ENCODE measurements around the gene TMEM259. TPM values are rescaled to one million over a fixed set of nuclear protein-coding genes. Genes with fewer than 3 reads are reported as not detected.

TMEM259 gene
- total and polyA plus RNA-seq, 9 of the 15 experiments (the other 6 are each of a cell fraction or from before 2014, with no cell fraction given), result 0.52 to 231 (median 63.6) TPM

DNA sequence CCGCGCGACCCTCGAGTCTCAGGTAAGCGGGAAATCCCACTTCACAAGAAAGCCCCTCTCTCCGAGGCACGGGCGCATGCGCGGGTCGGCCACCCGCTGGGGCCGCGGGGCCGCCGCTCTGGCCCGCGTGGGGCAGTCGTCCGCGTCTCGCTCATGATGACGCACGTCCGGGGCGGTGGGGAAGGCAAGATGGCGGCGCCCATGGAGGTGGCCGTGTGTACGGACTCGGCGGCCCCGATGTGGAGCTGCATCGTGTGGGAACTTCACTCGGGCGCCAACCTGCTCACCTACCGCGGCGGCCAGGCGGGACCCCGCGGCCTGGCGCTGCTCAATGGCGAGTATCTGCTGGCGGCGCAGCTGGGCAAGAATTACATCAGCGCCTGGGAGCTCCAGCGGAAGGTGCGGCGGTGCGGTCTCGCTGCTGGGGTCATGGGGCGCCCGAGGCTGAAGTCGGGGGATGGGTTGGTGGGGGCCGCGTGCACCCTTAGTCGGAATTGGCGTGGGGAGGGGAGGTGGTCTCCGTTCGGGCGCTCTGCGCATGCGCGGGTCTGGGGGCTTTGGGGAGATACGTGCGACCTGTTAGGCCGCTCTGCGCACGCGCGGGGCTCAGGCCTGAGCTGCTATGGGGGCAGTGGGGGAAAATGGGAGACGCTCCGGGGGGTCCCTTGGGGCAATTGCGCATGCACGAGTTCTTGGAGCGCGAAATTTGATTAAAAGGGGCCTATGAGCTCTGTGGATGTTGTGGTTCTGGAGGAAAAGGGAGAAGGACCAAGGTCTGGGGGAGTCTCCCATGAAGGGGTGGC is 36.6 kb downstream of the TMEM259 start, which contains the start of gene WDR18 (continued):
- TF ChIP-seq TAF1 (IDR thresholded peaks at IDR 0.05; ENCODE audit: control insufficient read depth, extremely low read depth, insufficient read depth, low read length, severe bottlenecking), result peak; percentile 53
- TF ChIP-seq RBM22 (IDR thresholded peaks at IDR 0.05; ENCODE audit: low read depth, low read length, poor library complexity, severe bottlenecking), result peak; percentile 39
- TF ChIP-seq, protein P1, sequence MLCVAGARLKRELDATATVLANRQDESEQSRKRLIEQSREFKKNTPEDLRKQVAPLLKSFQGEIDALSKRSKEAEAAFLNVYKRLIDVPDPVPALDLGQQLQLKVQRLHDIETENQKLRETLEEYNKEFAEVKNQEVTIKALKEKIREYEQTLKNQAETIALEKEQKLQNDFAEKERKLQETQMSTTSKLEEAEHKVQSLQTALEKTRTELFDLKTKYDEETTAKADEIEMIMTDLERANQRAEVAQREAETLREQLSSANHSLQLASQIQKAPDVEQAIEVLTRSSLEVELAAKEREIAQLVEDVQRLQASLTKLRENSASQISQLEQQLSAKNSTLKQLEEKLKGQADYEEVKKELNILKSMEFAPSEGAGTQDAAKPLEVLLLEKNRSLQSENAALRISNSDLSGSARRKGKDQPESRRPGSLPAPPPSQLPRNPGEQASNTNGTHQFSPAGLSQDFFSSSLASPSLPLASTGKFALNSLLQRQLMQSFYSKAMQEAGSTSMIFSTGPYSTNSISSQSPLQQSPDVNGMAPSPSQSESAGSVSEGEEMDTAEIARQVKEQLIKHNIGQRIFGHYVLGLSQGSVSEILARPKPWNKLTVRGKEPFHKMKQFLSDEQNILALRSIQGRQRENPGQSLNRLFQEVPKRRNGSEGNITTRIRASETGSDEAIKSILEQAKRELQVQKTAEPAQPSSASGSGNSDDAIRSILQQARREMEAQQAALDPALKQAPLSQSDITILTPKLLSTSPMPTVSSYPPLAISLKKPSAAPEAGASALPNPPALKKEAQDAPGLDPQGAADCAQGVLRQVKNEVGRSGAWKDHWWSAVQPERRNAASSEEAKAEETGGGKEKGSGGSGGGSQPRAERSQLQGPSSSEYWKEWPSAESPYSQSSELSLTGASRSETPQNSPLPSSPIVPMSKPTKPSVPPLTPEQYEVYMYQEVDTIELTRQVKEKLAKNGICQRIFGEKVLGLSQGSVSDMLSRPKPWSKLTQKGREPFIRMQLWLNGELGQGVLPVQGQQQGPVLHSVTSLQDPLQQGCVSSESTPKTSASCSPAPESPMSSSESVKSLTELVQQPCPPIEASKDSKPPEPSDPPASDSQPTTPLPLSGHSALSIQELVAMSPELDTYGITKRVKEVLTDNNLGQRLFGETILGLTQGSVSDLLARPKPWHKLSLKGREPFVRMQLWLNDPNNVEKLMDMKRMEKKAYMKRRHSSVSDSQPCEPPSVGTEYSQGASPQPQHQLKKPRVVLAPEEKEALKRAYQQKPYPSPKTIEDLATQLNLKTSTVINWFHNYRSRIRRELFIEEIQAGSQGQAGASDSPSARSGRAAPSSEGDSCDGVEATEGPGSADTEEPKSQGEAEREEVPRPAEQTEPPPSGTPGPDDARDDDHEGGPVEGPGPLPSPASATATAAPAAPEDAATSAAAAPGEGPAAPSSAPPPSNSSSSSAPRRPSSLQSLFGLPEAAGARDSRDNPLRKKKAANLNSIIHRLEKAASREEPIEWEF (CRISPR knock-in tag; IDR thresholded peaks at IDR 0.05), result no peak
- no peak for TF ChIP-seq ZNF23 (CRISPR knock-in tag; IDR thresholded peaks at IDR 0.05)
- no peak for TF ChIP-seq ZNF507 (tag; conservative IDR thresholded peaks at IDR 0.05)
- no peak for TF ChIP-seq FOXJ2 (tag; IDR thresholded peaks at IDR 0.05)
- no peak for TF ChIP-seq PHTF2 (CRISPR knock-in tag; IDR thresholded peaks at IDR 0.05)
- TF ChIP-seq, protein P2, sequence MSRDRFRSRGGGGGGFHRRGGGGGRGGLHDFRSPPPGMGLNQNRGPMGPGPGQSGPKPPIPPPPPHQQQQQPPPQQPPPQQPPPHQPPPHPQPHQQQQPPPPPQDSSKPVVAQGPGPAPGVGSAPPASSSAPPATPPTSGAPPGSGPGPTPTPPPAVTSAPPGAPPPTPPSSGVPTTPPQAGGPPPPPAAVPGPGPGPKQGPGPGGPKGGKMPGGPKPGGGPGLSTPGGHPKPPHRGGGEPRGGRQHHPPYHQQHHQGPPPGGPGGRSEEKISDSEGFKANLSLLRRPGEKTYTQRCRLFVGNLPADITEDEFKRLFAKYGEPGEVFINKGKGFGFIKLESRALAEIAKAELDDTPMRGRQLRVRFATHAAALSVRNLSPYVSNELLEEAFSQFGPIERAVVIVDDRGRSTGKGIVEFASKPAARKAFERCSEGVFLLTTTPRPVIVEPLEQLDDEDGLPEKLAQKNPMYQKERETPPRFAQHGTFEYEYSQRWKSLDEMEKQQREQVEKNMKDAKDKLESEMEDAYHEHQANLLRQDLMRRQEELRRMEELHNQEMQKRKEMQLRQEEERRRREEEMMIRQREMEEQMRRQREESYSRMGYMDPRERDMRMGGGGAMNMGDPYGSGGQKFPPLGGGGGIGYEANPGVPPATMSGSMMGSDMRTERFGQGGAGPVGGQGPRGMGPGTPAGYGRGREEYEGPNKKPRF (IDR thresholded peaks at IDR 0.05; ENCODE audit: low read depth, low read length), result no peak
- TF ChIP-seq U2AF1 (optimal IDR thresholded peaks at IDR 0.05; ENCODE audit: low read depth, low read length), result peak; percentile 97
- no peak for TF ChIP-seq ZNF146 (CRISPR knock-in tag; IDR thresholded peaks at IDR 0.05; ENCODE audit: unreplicated experiment)
- TF ChIP-seq FOXP4 (CRISPR knock-in tag; IDR thresholded peaks at IDR 0.05; ENCODE audit: borderline replicate concordance), result no peak
- TF ChIP-seq, protein P3, sequence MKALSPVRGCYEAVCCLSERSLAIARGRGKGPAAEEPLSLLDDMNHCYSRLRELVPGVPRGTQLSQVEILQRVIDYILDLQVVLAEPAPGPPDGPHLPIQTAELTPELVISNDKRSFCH (CRISPR knock-in tag; IDR thresholded peaks at IDR 0.05), result no peak
- TF ChIP-seq, protein P3 (tag; IDR thresholded peaks at IDR 0.05), result 0 out of 2 replicates have a peak, but pooled peaks have one; percentile 57
- TF ChIP-seq XRCC3 (IDR thresholded peaks at IDR 0.05), result no peak
- TF ChIP-seq ARNT (IDR thresholded peaks at IDR 0.05), result no peak
- TF ChIP-seq ZNF780A (CRISPR knock-in tag; IDR thresholded peaks at IDR 0.05), result no peak
- TF ChIP-seq CHD4 (IDR thresholded peaks at IDR 0.05; ENCODE audit: insufficient read depth, insufficient replicate concordance, low read depth, low read length, poor library complexity, severe bottlenecking), result no peak
